Stimulated activated CD8-positive, alpha-beta memory T cell treated with anti-CD3 and anti-CD28 coated beads, Interleukin-12 subunit alpha, Interleukin-12 subunit beta, amount 100 ng/mL, for 1 hour (primary cell): ENCODE measurements around the gene HOXB2.

Experiments
- DNase-seq: peaks from one replicate; pipeline ENCODE4 v3.0.0-alpha.2; 2020; ENCODE audit warnings: low read depth

HOXB2 gene

GRCh38 chr17:48552466-48553189, 7.7 kb upstream of the HOXB2 start:
- DNase-seq: no peak

- no peak for DNase-seq
These were observed 6.9 kb upstream of the HOXB2 start for GRCh38 chr17:48551596-48552465.

- DNase-seq: no peak
These were observed 6.3 kb upstream of the HOXB2 start for GRCh38 chr17:48551214-48551555.

- no peak for DNase-seq
These were observed 5.7 kb upstream of the HOXB2 start for GRCh38 chr17:48550502-48551213.

- DNase-seq: no peak
These were observed 5.1 kb upstream of the HOXB2 start for GRCh38 chr17:48549914-48550501.

GRCh38 chr17:48549281-48549630, 4.3 kb upstream of the HOXB2 start:
- no peak for DNase-seq

GRCh38 chr17:48548523-48549280, 3.8 kb upstream of the HOXB2 start:
- no peak for DNase-seq

- no peak for DNase-seq
These were observed 3.1 kb upstream of the HOXB2 start for GRCh38 chr17:48547808-48548522.

- no peak for DNase-seq
These were observed 2.3 kb upstream of the HOXB2 start for GRCh38 chr17:48546924-48547807.

- no peak for DNase-seq
These were observed 1.4 kb upstream of the HOXB2 start for GRCh38 chr17:48546137-48546923.

GRCh38 chr17:48545539-48545938, 630 bp upstream of the HOXB2 start:
- DNase-seq: no peak

GRCh38 chr17:48544349-48545021, 424 bp downstream of the HOXB2 start:
- no peak for DNase-seq

GRCh38 chr17:48543854-48544348, 1.0 kb downstream of the HOXB2 start:
- DNase-seq: no peak

- no peak for DNase-seq
These were observed 1.6 kb downstream of the HOXB2 start for GRCh38 chr17:48543107-48543853.

GRCh38 chr17:48542698-48543106, 2.2 kb downstream of the HOXB2 start:
- no peak for DNase-seq

GRCh38 chr17:48542114-48542656, 2.7 kb downstream of the HOXB2 start:
- no peak for DNase-seq

- DNase-seq: no peak
These were observed 3.3 kb downstream of the HOXB2 start for GRCh38 chr17:48541577-48542113.
